MM.1S (cell line): Measurements from ENCODE around the gene RIPOR3.

ENCODE experiments used
- DNase-seq: peaks from one replicate; pipeline ENCODE4 v3.0.0-alpha.2; 2015
- H2AFZ ChIP-seq: fragments of 300-600 bp; sonication (generic); 2 replicates; pipeline ENCODE4 v1.6.0; 2016; ENCODE audit warnings: antibody characterized with exemption, low read length
- H3F3A ChIP-seq: fragments of 300-600 bp; sonication (generic); 2 replicates; pipeline ENCODE4 v1.6.1; 2016; ENCODE audit warnings: mild to moderate bottlenecking, antibody characterized with exemption, low read length, moderate library complexity, mixed read lengths; ENCODE audit not compliant: insufficient read depth
- H3K27ac ChIP-seq: fragments of 300-600 bp; sonication (generic); 2 replicates; pipeline ENCODE4 v1.5.1; 2016; ENCODE audit warnings: mild to moderate bottlenecking, low read length
- H3K27me3 ChIP-seq: fragments of 300-600 bp; sonication (generic); replicated peaks from 2 replicates; pipeline ENCODE4 v1.6.0; 2016; ENCODE audit warnings: low read length; ENCODE audit not compliant: insufficient read depth
- H3K36me3 ChIP-seq: fragments of 300-600 bp; sonication (generic); replicated peaks from 2 replicates; pipeline ENCODE4 v1.6.1; 2016; ENCODE audit warnings: mild to moderate bottlenecking, low read length, mixed read lengths; ENCODE audit not compliant: insufficient read depth
- H3K4me1 ChIP-seq: fragments of 300-600 bp; sonication (generic); 2 replicates; pipeline ENCODE4 v1.6.1; 2016; ENCODE audit warnings: low read length, mixed read lengths
- H3K4me2 ChIP-seq: fragments of 300-600 bp; sonication (generic); 2 replicates; pipeline ENCODE4 v1.6.0; 2016; ENCODE audit warnings: low read depth, low read length
- H3K4me3 ChIP-seq: fragments of 300-600 bp; sonication (generic); 2 replicates; pipeline ENCODE4 v1.5.1; 2016; ENCODE audit warnings: low read length, mixed read lengths
- H3K79me2 ChIP-seq: fragments of 300-600 bp; sonication (generic); 2 replicates; pipeline ENCODE4 v1.6.1; 2016; ENCODE audit warnings: mixed run types, low read length, mixed read lengths
- H3K9ac ChIP-seq: fragments of 300-600 bp; sonication (generic); 2 replicates; pipeline ENCODE4 v1.6.1; 2016; ENCODE audit warnings: low read length, mixed read lengths
- H3K9me2 ChIP-seq: fragments of 300-600 bp; sonication (generic); replicated peaks from 2 replicates; pipeline ENCODE4 v1.6.1; 2016; ENCODE audit warnings: mild to moderate bottlenecking, low read length, mixed read lengths; ENCODE audit not compliant: insufficient read depth
- H3K9me3 ChIP-seq: fragments of 300-600 bp; sonication (generic); replicated peaks from 2 replicates; pipeline ENCODE4 v1.6.1; 2016; ENCODE audit warnings: mild to moderate bottlenecking, low read length, mixed read lengths; ENCODE audit not compliant: insufficient read depth
- H4K20me1 ChIP-seq: fragments of 300-600 bp; sonication (generic); 2 replicates; pipeline ENCODE4 v1.6.1; 2016; ENCODE audit warnings: mild to moderate bottlenecking, low read length, moderate library complexity, mixed read lengths; ENCODE audit not compliant: insufficient read depth
- EZH2 ChIP-seq: fragments of 300-600 bp; sonication (generic); optimal IDR thresholded peaks from 2 replicates; pipeline ENCODE3; 2017; ENCODE audit warnings: low read depth, mild to moderate bottlenecking, antibody characterized with exemption, low read length, mixed read lengths
- EZH2phosphoT487 ChIP-seq: fragments of 300-600 bp; sonication (generic); IDR thresholded peaks from 2 replicates; pipeline ENCODE4 v1.6.1; 2018; ENCODE audit warnings: antibody characterized with exemption, low read length
- TF ChIP-seq, protein P1 (sequence below): fragments of 300-600 bp; sonication (generic); IDR thresholded peaks from 2 replicates; pipeline ENCODE4 v1.5.1; 2016; ENCODE audit warnings: antibody characterized with exemption, low read length, mixed read lengths

Gene RIPOR3

DNA sequence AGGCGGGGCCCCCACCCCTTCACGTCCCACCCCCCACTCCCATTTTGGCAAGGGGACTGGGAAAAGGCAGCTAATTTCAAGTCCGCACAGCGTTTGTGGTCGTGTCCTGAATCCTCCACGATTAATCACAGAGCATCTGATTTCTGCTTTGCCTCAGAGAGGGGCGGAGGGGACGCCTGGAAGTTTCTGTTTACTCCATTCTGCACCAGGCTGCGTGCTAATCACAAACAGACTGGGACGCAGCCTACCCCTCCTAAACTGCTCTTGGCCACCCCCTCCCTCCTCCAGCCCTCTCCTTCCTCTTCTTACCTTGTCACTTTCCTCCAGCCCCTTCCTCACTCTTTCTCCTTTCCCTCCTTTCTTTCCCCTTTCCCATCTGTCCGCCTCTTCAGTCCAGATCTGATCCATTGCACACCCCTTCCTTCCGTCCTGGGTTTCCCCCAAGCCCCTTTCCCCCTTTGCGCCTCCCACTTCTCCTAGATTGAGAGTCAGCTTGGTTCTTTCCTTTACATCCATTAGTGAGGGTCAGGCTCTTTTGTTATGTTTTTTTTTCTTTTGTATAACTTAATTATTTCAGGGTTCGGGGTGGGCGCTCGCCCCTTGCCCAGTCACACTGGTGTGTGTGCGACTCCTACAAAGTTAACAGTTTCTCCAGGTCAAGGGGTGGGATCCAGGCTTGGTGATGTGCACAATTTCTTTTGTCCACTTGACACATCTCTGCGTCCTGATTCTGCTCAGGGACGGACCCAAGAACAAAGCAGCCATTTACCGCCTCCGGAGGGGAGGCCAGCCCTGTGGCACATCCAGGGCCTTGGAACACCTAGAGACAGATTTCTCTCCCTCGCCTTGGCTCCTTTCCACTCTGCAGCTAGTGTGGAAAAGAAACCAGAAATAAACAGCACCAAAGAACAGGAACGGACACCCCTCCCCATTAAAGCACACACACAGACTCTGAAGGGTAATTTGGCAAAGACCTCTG lies 520 bp upstream of the RIPOR3 start:
- H3K27ac ChIP-seq, result no peak overlapping the region
- H3K4me2 ChIP-seq, result peak overlapping the region; percentile 10; the same call in 1 of the 2 replicates
- peaks cover 34% of the 10 kb centered on the region for H3K27me3 ChIP-seq
- H3K9ac ChIP-seq, result no peak overlapping the region
- H3K79me2 ChIP-seq, result no peaks in the 10 kb centered on the region
- H4K20me1 ChIP-seq, result no peaks in the 10 kb centered on the region
- TF ChIP-seq EZH2, result no peak
- TF ChIP-seq, protein P1, sequence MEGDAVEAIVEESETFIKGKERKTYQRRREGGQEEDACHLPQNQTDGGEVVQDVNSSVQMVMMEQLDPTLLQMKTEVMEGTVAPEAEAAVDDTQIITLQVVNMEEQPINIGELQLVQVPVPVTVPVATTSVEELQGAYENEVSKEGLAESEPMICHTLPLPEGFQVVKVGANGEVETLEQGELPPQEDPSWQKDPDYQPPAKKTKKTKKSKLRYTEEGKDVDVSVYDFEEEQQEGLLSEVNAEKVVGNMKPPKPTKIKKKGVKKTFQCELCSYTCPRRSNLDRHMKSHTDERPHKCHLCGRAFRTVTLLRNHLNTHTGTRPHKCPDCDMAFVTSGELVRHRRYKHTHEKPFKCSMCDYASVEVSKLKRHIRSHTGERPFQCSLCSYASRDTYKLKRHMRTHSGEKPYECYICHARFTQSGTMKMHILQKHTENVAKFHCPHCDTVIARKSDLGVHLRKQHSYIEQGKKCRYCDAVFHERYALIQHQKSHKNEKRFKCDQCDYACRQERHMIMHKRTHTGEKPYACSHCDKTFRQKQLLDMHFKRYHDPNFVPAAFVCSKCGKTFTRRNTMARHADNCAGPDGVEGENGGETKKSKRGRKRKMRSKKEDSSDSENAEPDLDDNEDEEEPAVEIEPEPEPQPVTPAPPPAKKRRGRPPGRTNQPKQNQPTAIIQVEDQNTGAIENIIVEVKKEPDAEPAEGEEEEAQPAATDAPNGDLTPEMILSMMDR, result no peak
- TF ChIP-seq EZH2phosphoT487, result no peak
- no peak for DNase-seq
- H3K36me3 ChIP-seq, result no peaks in the 10 kb centered on the region
- no peaks in the 10 kb centered on the region for H3K4me1 ChIP-seq
- no peaks in the 10 kb centered on the region for H3F3A ChIP-seq
- no peak overlapping the region for H2AFZ ChIP-seq
- H3K4me3 ChIP-seq, result no peak overlapping the region
- no peaks in the 10 kb centered on the region for H3K9me2 ChIP-seq
- H3K9me3 ChIP-seq, result no peaks in the 10 kb centered on the region

DNA sequence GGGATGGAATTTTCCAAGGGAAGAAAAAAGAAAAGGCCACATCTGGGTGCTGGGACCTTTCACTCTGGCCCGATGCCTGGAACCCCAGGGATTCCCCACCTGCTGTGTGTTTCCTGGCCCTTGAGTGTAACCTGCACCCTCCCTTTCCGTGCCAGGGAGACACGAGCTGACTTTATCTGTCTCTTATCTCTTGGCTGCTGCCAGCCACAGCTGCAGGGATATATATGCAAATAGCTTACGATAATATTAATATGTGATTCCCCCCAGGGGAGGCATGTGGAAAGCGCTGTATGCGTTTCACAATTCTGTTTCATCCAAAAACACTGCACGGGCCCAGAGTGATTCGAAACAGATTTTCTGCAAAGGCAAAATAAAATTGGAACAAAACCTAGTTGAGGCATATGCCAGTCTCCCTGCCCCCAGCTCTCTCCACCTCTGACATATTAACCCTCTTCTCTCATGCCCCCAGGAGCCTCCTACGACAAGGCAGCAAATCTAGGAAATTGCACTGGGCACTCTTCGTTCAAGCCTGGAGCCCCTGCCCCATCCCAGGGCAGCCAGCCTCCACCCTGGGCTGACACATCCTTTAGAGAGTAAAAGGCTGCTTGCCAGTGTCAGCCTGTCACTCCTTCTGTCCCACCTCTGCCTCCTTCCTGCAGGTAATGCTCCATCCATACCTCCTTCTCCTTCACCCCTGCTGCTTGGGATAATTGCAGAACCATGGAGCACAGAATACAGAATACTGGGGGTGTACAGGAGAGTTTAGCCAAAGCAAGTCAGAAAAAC lies 1.3 kb downstream of the RIPOR3 start:
- TF ChIP-seq EZH2, result no peak
- TF ChIP-seq, protein P1, result no peak
- TF ChIP-seq EZH2phosphoT487, result no peak
- no peaks in the 10 kb centered on the region for H3K9me3 ChIP-seq
- H3K27ac ChIP-seq, result no peak overlapping the region
- H3K36me3 ChIP-seq, result no peaks in the 10 kb centered on the region
- H3K4me2 ChIP-seq, result no peak overlapping the region
- peaks cover 34% of the 10 kb centered on the region for H3K27me3 ChIP-seq
- H3K9ac ChIP-seq, result no peak overlapping the region
- no peaks in the 10 kb centered on the region for H3F3A ChIP-seq
- no peak overlapping the region for H2AFZ ChIP-seq
- H4K20me1 ChIP-seq, result no peaks in the 10 kb centered on the region
- H3K79me2 ChIP-seq, result no peaks in the 10 kb centered on the region
- no peaks in the 10 kb centered on the region for H3K4me1 ChIP-seq
- DNase-seq, result no peak
- H3K9me2 ChIP-seq, result no peaks in the 10 kb centered on the region
- no peak overlapping the region for H3K4me3 ChIP-seq

DNA sequence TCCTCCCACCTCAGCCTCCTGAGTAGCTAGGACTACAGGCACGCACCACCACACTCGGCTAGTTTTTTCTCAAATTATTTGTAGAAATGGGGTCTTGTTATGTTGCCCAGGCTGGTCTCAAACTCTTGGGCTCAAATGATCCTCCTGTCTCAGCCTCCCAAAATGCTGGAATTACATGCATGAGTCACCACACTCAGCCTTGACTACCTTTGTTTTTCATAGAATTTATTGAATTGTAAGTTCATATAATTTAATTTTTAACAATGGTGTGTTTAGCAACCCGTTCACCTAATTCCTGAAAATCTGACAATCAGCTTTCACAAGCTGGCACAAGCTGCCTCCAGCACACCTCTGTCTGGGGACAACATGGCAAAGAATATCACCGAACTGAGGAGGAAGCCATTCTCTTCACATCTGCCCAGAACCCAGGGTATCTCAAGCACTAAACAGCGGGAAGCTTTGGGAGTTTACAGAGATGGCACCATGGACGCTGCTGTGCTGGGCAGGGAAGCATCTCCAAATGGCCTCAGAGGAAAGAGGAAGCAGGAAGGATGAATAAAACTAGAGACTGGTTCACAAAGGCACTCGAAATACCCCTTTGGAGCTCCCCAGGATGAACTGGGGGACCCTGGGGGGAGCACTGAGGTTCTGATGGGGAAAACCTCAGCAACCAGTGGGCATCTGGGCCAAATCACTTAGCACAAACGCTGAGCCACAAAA lies 2.9 kb downstream of the RIPOR3 start:
- H3K27me3 ChIP-seq, result peaks cover 34% of the 10 kb centered on the region
- no peak for DNase-seq
- H3K4me3 ChIP-seq, result no peak overlapping the region
- H3K27ac ChIP-seq, result no peak overlapping the region
- no peaks in the 10 kb centered on the region for H4K20me1 ChIP-seq
- H3K9me2 ChIP-seq, result no peaks in the 10 kb centered on the region
- H3K4me2 ChIP-seq, result no peak overlapping the region
- no peak for TF ChIP-seq EZH2
- TF ChIP-seq, protein P1, result no peak
- no peaks in the 10 kb centered on the region for H3K4me1 ChIP-seq
- H3K79me2 ChIP-seq, result no peaks in the 10 kb centered on the region
- H3K9ac ChIP-seq, result no peak overlapping the region
- no peaks in the 10 kb centered on the region for H3F3A ChIP-seq
- no peak overlapping the region for H2AFZ ChIP-seq
- no peaks in the 10 kb centered on the region for H3K36me3 ChIP-seq
- H3K9me3 ChIP-seq, result no peaks in the 10 kb centered on the region
